Stimulated activated CD4-positive, alpha-beta T cell treated with anti-CD3 and anti-CD28 coated beads, Interleukin-2, amount 100 ng/mL, for 4 hours (primary cell): ENCODE measurements around the gene PLCXD1.
"Not testable (repeated sequence)": the region's sequence is repeated elsewhere in the genome, so short reads cannot be mapped to it uniquely, and the experiment has no call there.

Experiments used
- DNase-seq: peaks from one replicate; pipeline ENCODE4 v3.0.0-alpha.2; 2020; ENCODE audit warnings: low read depth

The PLCXD1 gene

GRCh38 chrX:292900-293897 lies 12.0 kb downstream of the PLCXD1 start:
- DNase-seq: no peak

GRCh38 chrX:295136-295535 lies 14.0 kb downstream of the PLCXD1 start:
- no peak for DNase-seq

GRCh38 chrX:298993-299392 lies 17.8 kb downstream of the PLCXD1 start:
- no peak for DNase-seq

GRCh38 chrX:300334-300733 lies 19.2 kb downstream of the PLCXD1 start:
- DNase-seq: no peak

- no peak for DNase-seq
These were observed 21.8 kb downstream of the PLCXD1 start for GRCh38 chrX:302975-303374.

- DNase-seq: not testable (repeated sequence)
These were observed 24.8 kb downstream of the PLCXD1 start for GRCh38 chrX:305781-306613.

- not testable (repeated sequence) for DNase-seq
These were observed 25.6 kb downstream of the PLCXD1 start for GRCh38 chrX:306614-307251.

GRCh38 chrX:307261-308111 lies 26.3 kb downstream of the PLCXD1 start:
- no peak for DNase-seq

- DNase-seq: no peak
These were observed 27.8 kb downstream of the PLCXD1 start for GRCh38 chrX:308821-309520.

- DNase-seq: no peak
These were observed 29.5 kb downstream of the PLCXD1 start for GRCh38 chrX:310621-311155.

- DNase-seq: no peak
These were observed 30.3 kb downstream of the PLCXD1 start for GRCh38 chrX:311156-312129.

GRCh38 chrX:312621-313331 lies 31.6 kb downstream of the PLCXD1 start:
- DNase-seq: no peak

GRCh38 chrX:313546-313945 lies 32.4 kb downstream of the PLCXD1 start:
- DNase-seq: no peak

GRCh38 chrX:314049-314448 lies 32.9 kb downstream of the PLCXD1 start:
- no peak for DNase-seq

GRCh38 chrX:314781-315595 lies 33.8 kb downstream of the PLCXD1 start:
- DNase-seq: no peak

- no peak for DNase-seq
These were observed 35.5 kb downstream of the PLCXD1 start for GRCh38 chrX:316351-317325.
